Measurements from ENCODE around the gene ATF4. TPM values are rescaled to one million over a fixed set of nuclear protein-coding genes. Genes with fewer than 3 reads are reported as not detected.

The ATF4 gene
- total and polyA plus RNA-seq, 4 experiments from 2014 or later, result 44.4 to 278 (median 187) TPM

DNA sequence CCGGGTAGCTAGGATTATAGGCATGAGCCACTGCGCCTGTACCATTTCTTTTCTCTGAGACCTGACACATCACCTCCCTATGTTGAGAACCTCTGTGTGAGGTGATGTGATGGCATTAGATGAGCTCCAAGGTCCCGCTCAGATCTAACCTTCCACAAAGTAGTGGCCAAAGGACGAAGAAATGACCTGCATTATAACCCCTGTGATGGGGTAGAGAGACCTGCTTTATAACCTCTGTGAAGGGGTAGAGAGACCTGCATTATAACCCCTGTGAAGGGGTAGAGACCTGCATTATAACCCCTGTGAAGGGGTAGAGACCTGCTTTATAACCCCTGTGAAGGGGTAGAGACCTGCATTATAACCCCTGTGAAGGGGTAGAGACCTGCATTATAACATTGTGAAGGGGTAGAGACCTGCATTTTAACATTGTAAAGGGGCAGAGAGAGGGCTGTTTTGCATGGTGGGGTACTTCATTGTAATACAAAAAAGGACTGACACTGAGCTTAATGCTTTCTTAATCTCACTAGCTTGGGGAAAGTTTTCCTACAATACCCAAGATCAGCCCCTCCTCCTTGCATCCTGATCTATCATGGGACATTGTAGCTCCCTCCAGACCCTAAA lies 9.7 kb upstream of the ATF4 start:
- Histone ChIP-seq H3K27me3 (ENCODE audit: insufficient read depth, low read length) (no peaks in the 10 kb centered on the region), H3K4me3 (ENCODE audit: low read length in 2 of 2) (no peak overlapping the region), H3K4me1 (ENCODE audit: insufficient read depth, low read length) (peaks cover 13% of the 10 kb centered on the region), H3K27ac (ENCODE audit: low read depth, low read length) (no peak overlapping the region), H3K9me3 (ENCODE audit: control insufficient read depth in 1 of 2, low read length in 2 of 2) (no peaks in the 10 kb centered on the region), H3K36me3 (ENCODE audit: insufficient read depth, low read length) (peaks cover 70% of the 10 kb centered on the region)
- no peaks in the 10 kb centered on the region for H3K9me3 Mint-ChIP-seq
- H3K4me3 Mint-ChIP-seq, result no peak overlapping the region
- peaks cover 62 to 82% of the 10 kb centered on the region in 2 donors for H3K36me3 Mint-ChIP-seq
- DNase-seq, result no peak
- peak overlapping the region in 1 of 7 donors; percentile 60 for H3K27ac Mint-ChIP-seq
- CTCF ChIA-PET (ENCODE audit: partially characterized antibody), result interaction anchor here (3.0 to 9.5 kb wide), 3 partner anchors 13 to 19 kb away, joined by 10 to 73 read pairs (median 10); no protein-coding TSS in a partner anchor
- no peaks in the 10 kb centered on the region for H3K27me3 Mint-ChIP-seq
- peaks cover 20 to 40% (median 27%) of the 10 kb centered on the region in 4 donors for H3K4me1 Mint-ChIP-seq
- intact Hi-C loops (cut with micrococcal nuclease), result no loop called here
- POLR2A ChIA-PET (ENCODE audit: partially characterized antibody), result interaction anchor here (1.4 to 3.3 kb wide), 2 partner anchors 10 to 18 kb away, joined by 3 to 17 read pairs; partner anchors contain the start of gene ATF4

DNA sequence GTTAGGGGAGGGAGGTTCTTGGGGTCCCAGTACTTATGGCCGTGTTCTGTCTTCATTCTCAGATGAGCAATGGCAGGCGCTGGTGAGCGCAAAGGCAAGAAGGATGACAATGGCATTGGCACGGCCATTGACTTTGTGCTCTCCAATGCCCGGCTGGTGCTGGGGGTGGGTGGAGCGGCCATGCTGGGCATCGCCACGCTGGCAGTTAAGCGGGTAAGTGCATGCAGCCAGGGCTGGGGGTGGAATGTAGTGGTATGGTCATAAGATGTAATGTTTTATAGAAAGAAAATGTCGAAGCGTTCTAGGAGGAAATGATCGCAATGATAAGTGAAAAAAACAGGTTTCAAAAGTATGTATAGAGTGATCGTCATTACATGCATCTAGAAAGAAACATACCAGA lies 9.1 kb upstream of the ATF4 start:
- H3K36me3 ChIP-seq (ENCODE audit: insufficient read depth, low read length), result peaks cover 68% of the 10 kb centered on the region
- ChIA-PET CTCF (ENCODE audit: partially characterized antibody) (interaction anchor here (3.0 to 9.5 kb wide), 3 partner anchors 14 to 18 kb away, joined by 10 to 73 read pairs (median 10); no protein-coding TSS in a partner anchor), POLR2A (ENCODE audit: partially characterized antibody) (interaction anchor here (1.3 to 3.3 kb wide), 3 partner anchors 9 to 18 kb away, joined by 3 to 17 read pairs (median 3); partner anchors contain the start of genes ATF4 and MIEF1)
- H3K4me3 ChIP-seq (ENCODE audit: low read length in 2 of 2), result no peak overlapping the region
- no peaks in the 10 kb centered on the region for H3K9me3 ChIP-seq (ENCODE audit: control insufficient read depth in 1 of 2, low read length in 2 of 2)
- no peak overlapping the region for H3K4me3 Mint-ChIP-seq
- no peak overlapping the region for H3K27ac ChIP-seq (ENCODE audit: low read depth, low read length)
- no peaks in the 10 kb centered on the region for H3K27me3 Mint-ChIP-seq
- H3K27ac Mint-ChIP-seq, result no peak overlapping the region
- H3K4me1 Mint-ChIP-seq, result peaks cover 20 to 40% (median 24%) of the 10 kb centered on the region in 4 donors
- intact Hi-C loops (cut with micrococcal nuclease), result no loop called here
- DNase-seq, result no peak
- H3K9me3 Mint-ChIP-seq, result no peaks in the 10 kb centered on the region
- H3K36me3 Mint-ChIP-seq, result peaks cover 61 to 81% of the 10 kb centered on the region in 2 donors
- H3K4me1 ChIP-seq (ENCODE audit: insufficient read depth, low read length), result peaks cover 7% of the 10 kb centered on the region
- no peaks in the 10 kb centered on the region for H3K27me3 ChIP-seq (ENCODE audit: insufficient read depth, low read length)

DNA sequence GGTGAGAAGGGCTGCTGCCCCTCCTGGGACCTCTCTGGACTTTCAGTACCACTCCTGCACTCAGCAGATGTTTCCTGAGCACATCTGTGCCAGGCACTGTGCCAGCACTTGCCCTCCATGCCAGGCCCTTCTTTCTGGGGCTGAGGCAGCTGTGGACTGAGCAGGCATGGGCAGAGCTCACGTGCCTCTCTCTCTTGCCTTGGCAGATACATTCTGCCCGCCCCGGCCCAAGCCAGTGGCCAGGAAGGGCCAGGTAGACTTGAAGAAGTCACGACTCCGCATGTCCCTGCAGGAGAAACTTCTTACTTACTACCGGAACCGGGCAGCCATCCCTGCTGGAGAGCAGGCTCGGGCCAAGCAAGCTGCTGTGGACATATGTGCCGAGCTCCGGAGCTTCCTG lies 8.3 kb upstream of the ATF4 start:
- peaks cover 14 to 32% (median 20%) of the 10 kb centered on the region in 4 donors for H3K4me1 Mint-ChIP-seq
- no peaks in the 10 kb centered on the region for H3K9me3 Mint-ChIP-seq
- H3K27ac Mint-ChIP-seq, result no peak overlapping the region
- peaks cover 54 to 74% of the 10 kb centered on the region in 2 donors for H3K36me3 Mint-ChIP-seq
- Histone ChIP-seq H3K36me3 (ENCODE audit: insufficient read depth, low read length) (peaks cover 60% of the 10 kb centered on the region), H3K4me3 (ENCODE audit: low read length in 2 of 2) (no peak overlapping the region), H3K27me3 (ENCODE audit: insufficient read depth, low read length) (no peaks in the 10 kb centered on the region), H3K9me3 (ENCODE audit: control insufficient read depth in 1 of 2, low read length in 2 of 2) (no peaks in the 10 kb centered on the region), H3K4me1 (ENCODE audit: insufficient read depth, low read length) (peaks cover 6% of the 10 kb centered on the region), H3K27ac (ENCODE audit: low read depth, low read length) (no peak overlapping the region)
- ChIA-PET POLR2A (ENCODE audit: partially characterized antibody) (interaction anchor here (1.3 to 3.3 kb wide), 2 partner anchors 8 to 10 kb away, joined by 3 to 17 read pairs; partner anchors contain the start of genes ATF4 and MIEF1), CTCF (ENCODE audit: partially characterized antibody) (interaction anchor here (0.9 to 9.5 kb wide), 4 partner anchors 14 to 48 kb away, joined by 3 to 100 read pairs (median 42); partner anchors contain the start of gene RPS19BP1)
- no peak overlapping the region for H3K4me3 Mint-ChIP-seq
- DNase-seq, result no peak
- intact Hi-C loops (cut with micrococcal nuclease), result no loop called here
- no peaks in the 10 kb centered on the region for H3K27me3 Mint-ChIP-seq

DNA sequence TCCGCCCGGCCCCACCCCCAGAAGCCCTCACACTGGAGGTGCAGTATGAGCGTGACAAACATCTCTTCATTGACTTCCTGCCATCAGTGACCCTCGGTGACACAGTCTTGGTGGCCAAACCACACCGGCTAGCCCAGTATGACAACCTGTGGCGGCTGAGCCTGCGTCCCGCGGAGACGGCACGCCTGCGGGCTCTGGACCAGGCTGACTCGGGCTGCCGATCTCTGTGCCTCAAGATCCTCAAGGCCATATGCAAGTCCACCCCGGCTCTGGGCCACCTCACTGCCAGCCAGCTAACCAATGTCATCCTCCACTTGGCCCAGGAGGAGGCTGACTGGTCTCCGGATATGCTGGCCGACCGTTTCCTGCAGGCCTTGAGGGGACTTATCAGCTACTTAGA lies 6.6 kb upstream of the ATF4 start:
- POLR2A ChIA-PET (ENCODE audit: partially characterized antibody), result interaction anchor here (0.8 to 1.6 kb wide), 5 partner anchors 9 to 116 kb away, joined by 4 to 8 read pairs (median 7); partner anchors contain the start of gene TAB1

DNA sequence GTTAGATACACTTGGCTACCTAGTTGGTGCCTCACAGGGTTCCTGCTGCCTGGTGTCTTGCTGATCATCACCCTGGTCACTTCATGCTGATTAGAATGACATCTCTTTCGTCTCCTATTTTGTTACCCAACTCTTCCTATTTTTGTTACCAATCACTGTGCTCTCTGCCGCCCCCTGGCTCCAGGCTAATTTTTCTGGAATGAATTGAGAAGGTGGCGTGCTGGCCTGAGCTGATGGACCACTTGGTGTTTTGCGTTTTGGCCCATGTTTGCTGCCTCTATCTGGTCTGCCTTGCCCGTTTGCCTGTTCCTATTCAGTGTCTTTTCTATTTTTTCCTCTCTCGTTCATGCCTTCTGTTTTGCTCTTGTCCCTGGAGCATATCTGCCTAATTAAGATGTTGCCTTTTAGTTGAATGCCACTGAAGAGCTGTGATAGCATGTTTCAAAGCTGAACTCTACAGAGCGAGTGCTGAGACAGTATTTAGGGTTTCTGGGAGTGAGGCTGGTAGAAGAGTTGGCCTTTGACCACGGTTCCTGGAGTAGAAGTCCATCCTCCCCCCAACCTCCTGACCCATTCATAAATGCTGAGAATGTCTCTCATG lies 5.9 kb upstream of the ATF4 start:
- no peak overlapping the region for H3K4me3 Mint-ChIP-seq
- Histone ChIP-seq H3K27me3 (ENCODE audit: insufficient read depth, low read length) (no peaks in the 10 kb centered on the region), H3K9me3 (ENCODE audit: control insufficient read depth in 1 of 2, low read length in 2 of 2) (no peaks in the 10 kb centered on the region), H3K27ac (ENCODE audit: low read depth, low read length) (no peak overlapping the region), H3K4me3 (ENCODE audit: low read length in 2 of 2) (no peak overlapping the region), H3K36me3 (ENCODE audit: insufficient read depth, low read length) (peaks cover 55% of the 10 kb centered on the region), H3K4me1 (ENCODE audit: insufficient read depth, low read length) (peaks cover 14% of the 10 kb centered on the region)
- DNase-seq, result peak in 3 of 5 donors; percentile 33 to 44 (median 36)
- POLR2A ChIA-PET (ENCODE audit: partially characterized antibody), result interaction anchor here (0.7 to 1.6 kb wide), 6 partner anchors 8 to 117 kb away, joined by 4 to 8 read pairs (median 6); partner anchors contain the start of genes MIEF1 and TAB1
- CTCF ChIA-PET (ENCODE audit: partially characterized antibody), result interaction anchor here (0.9 to 9.5 kb wide), 9 partner anchors 13 to 344 kb away, joined by 3 to 100 read pairs (median 10); partner anchors contain the start of genes MIEF1, RPS19BP1 and TAB1
- intact Hi-C loops (cut with micrococcal nuclease), result loop anchor here (1.0 kb wide), 1 partner anchor 21 kb away; no protein-coding TSS in a partner anchor
- H3K27ac Mint-ChIP-seq, result peak overlapping the region in 4 of 7 donors; percentile 4 to 79 (median 17)
- H3K36me3 Mint-ChIP-seq, result peaks cover 42 to 66% of the 10 kb centered on the region in 2 donors
- no peaks in the 10 kb centered on the region for H3K27me3 Mint-ChIP-seq
- H3K4me1 Mint-ChIP-seq, result peaks cover 11 to 30% (median 17%) of the 10 kb centered on the region in 4 donors
- H3K9me3 Mint-ChIP-seq, result no peaks in the 10 kb centered on the region

More for the DNA sequence above, 6.6 kb upstream of the ATF4 start:
- Histone ChIP-seq H3K9me3 (ENCODE audit: control insufficient read depth in 1 of 2, low read length in 2 of 2) (no peaks in the 10 kb centered on the region), H3K27me3 (ENCODE audit: insufficient read depth, low read length) (no peaks in the 10 kb centered on the region), H3K4me1 (ENCODE audit: insufficient read depth, low read length) (peaks cover 7% of the 10 kb centered on the region), H3K27ac (ENCODE audit: low read depth, low read length) (no peak overlapping the region), H3K36me3 (ENCODE audit: insufficient read depth, low read length) (peaks cover 59% of the 10 kb centered on the region), H3K4me3 (ENCODE audit: low read length in 2 of 2) (no peak overlapping the region)
- CTCF ChIA-PET (ENCODE audit: partially characterized antibody), result interaction anchor here (0.9 to 9.5 kb wide), 8 partner anchors 12 to 343 kb away, joined by 3 to 100 read pairs (median 12); partner anchors contain the start of genes MIEF1, RPS19BP1 and TAB1
- intact Hi-C loops (cut with micrococcal nuclease), result loop anchor here (1.0 kb wide), 1 partner anchor 20 kb away; no protein-coding TSS in a partner anchor
- Mint-ChIP-seq H3K27me3 (no peaks in the 10 kb centered on the region), H3K36me3 (peaks cover 46 to 67% of the 10 kb centered on the region in 2 donors), H3K9me3 (no peaks in the 10 kb centered on the region), H3K27ac (no peak overlapping the region), H3K4me1 (peaks cover 7 to 29% (median 16%) of the 10 kb centered on the region in 4 donors), H3K4me3 (no peak overlapping the region)
- DNase-seq, result no peak

DNA sequence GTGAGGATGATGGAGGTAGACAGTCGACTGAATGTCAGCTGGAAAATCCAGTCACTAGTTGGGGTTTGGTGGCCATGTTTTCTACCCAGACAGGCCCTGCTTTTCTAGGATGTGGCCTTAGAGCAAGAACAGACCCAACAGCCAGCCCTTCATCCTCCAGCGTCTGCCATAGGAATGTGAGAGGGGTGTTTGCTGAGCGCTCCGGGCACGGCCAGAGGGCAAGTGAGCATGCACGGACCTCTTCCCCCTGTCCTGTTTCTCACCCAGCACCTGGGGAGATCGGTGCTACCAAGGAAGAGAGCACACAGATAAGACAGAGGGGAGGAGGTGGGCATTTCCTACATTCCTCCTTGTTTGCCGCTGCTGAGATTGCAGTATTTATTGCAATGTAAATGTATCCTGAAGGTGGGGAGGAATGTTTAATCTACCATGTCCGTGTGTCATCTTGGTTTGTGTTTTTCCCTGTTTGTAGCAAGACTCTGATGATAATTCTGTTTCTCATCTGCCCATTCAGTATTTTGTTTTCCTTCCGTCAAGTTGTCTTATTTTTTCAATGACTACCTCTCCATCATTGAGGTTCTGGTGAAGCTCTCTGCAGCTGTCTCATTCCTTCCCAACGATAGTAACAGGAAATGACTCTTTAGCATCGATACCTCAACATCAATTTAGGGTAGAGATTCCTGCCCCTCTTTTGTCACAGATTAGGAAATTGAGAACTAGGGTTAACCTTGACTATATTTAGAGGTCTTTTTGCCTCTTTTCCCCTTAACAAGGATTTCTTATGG lies 4.9 kb upstream of the ATF4 start:
- H3K27me3 Mint-ChIP-seq, result peaks cover 3 to 4% of the 10 kb centered on the region in 2 donors
- peak overlapping the region in 4 of 7 donors; percentile 32 to 77 (median 55) for H3K27ac Mint-ChIP-seq
- Histone ChIP-seq H3K27me3 (ENCODE audit: insufficient read depth, low read length) (no peaks in the 10 kb centered on the region), H3K36me3 (ENCODE audit: insufficient read depth, low read length) (peaks cover 47% of the 10 kb centered on the region), H3K4me3 (ENCODE audit: low read length in 2 of 2) (no peak overlapping the region), H3K9me3 (ENCODE audit: control insufficient read depth in 1 of 2, low read length in 2 of 2) (no peaks in the 10 kb centered on the region), H3K27ac (ENCODE audit: low read depth, low read length) (no peak overlapping the region), H3K4me1 (ENCODE audit: insufficient read depth, low read length) (peaks cover 14% of the 10 kb centered on the region)
- peaks cover 37 to 65% of the 10 kb centered on the region in 2 donors for H3K36me3 Mint-ChIP-seq
- H3K4me1 Mint-ChIP-seq, result peaks cover 9 to 28% (median 19%) of the 10 kb centered on the region in 4 donors
- intact Hi-C loops (cut with micrococcal nuclease), result no loop called here
- CTCF ChIA-PET (ENCODE audit: partially characterized antibody), result interaction anchor here (0.9 to 9.5 kb wide), 16 partner anchors 8 to 345 kb away, joined by 3 to 100 read pairs (median 8); partner anchors contain the start of genes MIEF1, RPS19BP1 and TAB1
- peaks cover 0 to 5% (median 1%) of the 10 kb centered on the region in 8 donors for H3K9me3 Mint-ChIP-seq
- POLR2A ChIA-PET (ENCODE audit: partially characterized antibody), result interaction anchor here (1.2 to 2.2 kb wide), 5 partner anchors 9 to 118 kb away, joined by 3 to 11 read pairs (median 8); partner anchors contain the start of gene MIEF1
- DNase-seq, result no peak
- H3K4me3 Mint-ChIP-seq, result no peak overlapping the region

All from CD4-positive, alpha-beta memory T cell (primary cell).